ENCODE measurements around the gene CCL27.

DNA sequence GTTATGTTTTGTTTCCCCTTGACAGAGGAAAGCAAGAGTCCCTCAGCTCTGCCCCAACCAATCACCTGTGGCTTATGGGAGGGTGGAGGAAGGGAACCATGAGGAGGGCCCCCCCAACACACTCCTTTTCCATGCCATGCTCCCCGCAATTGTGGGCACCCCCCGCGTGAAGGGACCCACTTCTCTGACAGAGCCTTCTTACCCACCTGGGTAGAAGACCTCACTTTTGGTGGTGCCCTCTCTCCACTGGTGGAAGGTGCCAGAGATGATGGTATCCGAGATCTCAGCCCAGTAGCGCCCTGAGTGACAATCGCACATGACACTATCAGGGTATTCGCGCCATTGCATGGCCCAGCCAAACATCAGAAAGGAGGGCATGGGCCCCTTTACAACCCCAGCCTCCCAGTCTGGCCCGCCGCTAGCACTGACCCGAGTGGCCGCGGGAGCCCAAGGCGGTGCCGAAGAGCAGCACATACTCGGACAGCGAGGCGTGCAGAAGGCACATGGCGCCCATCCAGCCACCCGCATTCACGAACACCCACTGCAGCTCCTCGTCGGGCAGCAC, 25.6 kb downstream of the CCL27 start:
- TF ChIP-seq, protein P1, sequence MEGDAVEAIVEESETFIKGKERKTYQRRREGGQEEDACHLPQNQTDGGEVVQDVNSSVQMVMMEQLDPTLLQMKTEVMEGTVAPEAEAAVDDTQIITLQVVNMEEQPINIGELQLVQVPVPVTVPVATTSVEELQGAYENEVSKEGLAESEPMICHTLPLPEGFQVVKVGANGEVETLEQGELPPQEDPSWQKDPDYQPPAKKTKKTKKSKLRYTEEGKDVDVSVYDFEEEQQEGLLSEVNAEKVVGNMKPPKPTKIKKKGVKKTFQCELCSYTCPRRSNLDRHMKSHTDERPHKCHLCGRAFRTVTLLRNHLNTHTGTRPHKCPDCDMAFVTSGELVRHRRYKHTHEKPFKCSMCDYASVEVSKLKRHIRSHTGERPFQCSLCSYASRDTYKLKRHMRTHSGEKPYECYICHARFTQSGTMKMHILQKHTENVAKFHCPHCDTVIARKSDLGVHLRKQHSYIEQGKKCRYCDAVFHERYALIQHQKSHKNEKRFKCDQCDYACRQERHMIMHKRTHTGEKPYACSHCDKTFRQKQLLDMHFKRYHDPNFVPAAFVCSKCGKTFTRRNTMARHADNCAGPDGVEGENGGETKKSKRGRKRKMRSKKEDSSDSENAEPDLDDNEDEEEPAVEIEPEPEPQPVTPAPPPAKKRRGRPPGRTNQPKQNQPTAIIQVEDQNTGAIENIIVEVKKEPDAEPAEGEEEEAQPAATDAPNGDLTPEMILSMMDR (IDR thresholded peaks at IDR 0.05) = no peak
- TF ChIP-seq ATF1 (CRISPR knock-in tag; IDR thresholded peaks at IDR 0.05) = no peak
- TF ChIP-seq, protein P2, sequence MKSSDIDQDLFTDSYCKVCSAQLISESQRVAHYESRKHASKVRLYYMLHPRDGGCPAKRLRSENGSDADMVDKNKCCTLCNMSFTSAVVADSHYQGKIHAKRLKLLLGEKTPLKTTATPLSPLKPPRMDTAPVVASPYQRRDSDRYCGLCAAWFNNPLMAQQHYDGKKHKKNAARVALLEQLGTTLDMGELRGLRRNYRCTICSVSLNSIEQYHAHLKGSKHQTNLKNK (CRISPR knock-in tag; IDR thresholded peaks at IDR 0.05) = no peak
- TF ChIP-seq ELF4 (CRISPR knock-in tag; IDR thresholded peaks at IDR 0.05; ENCODE audit: low read depth) = no peak
